CD14-positive monocyte (primary cell): ENCODE data around the gene ARFGEF2. TPM values are rescaled to one million over a fixed set of nuclear protein-coding genes. Genes with fewer than 3 reads are reported as not detected.

Source experiments
- DNase-seq, 3 donors: peaks; one replicate each; pipeline ENCODE4 v3.0.0-alpha.2; 2011 to 2022
- H2AFZ ChIP-seq: 2 replicates; pipeline ENCODE4 v1.6.0; 2012; ENCODE audit warnings: mild to moderate bottlenecking, low read depth, low read length, inconsistent platforms; ENCODE audit not compliant: insufficient read depth, poor library complexity, severe bottlenecking
- H3K27ac ChIP-seq, 2 donors: 1 replicate in 1 of 2; 2 replicates in 1 of 2; pipeline ENCODE4 v1.5.1; 2012 to 2013; ENCODE audit warnings: low read length in 2 of 2, control low read depth in 1 of 2, inconsistent platforms in 1 of 2, low read depth in 1 of 2, mild to moderate bottlenecking in 1 of 2
- H3K27me3 ChIP-seq, 2 donors: one replicate each; pipeline versions ENCODE4 v1.6.0 to v1.6.1; 2011 to 2013; ENCODE audit warnings: low read length in 2 of 2; ENCODE audit not compliant: control insufficient read depth in 2 of 2, insufficient read depth in 2 of 2
- H3K36me3 ChIP-seq, 2 donors: replicated peaks in 1 of 2; 1 replicate in 1 of 2; 2 replicates in 1 of 2; pipeline versions ENCODE4 v1.5.1 to v1.6.1; 2012 to 2013; ENCODE audit warnings: low read length in 2 of 2, control low read depth in 1 of 2, inconsistent platforms in 1 of 2, mild to moderate bottlenecking in 1 of 2; ENCODE audit not compliant: insufficient read depth in 2 of 2, control insufficient read depth in 1 of 2
- H3K4me1 ChIP-seq, 2 donors: 1 replicate in 1 of 2; 2 replicates in 1 of 2; pipeline versions ENCODE4 v1.5.1 to v1.6.1; 2012 to 2013; ENCODE audit warnings: low read length in 2 of 2, control low read depth in 1 of 2, inconsistent platforms in 1 of 2, mild to moderate bottlenecking in 1 of 2, moderate library complexity in 1 of 2; ENCODE audit not compliant: insufficient read depth in 2 of 2, control insufficient read depth in 1 of 2
- H3K4me2 ChIP-seq: replicated peaks from 2 replicates; pipeline ENCODE3; 2012; ENCODE audit warnings: low read length, moderate library complexity, mild to moderate bottlenecking; ENCODE audit not compliant: poor library complexity, severe bottlenecking; ENCODE audit errors: extremely low read depth
- H3K4me3 ChIP-seq, 3 experiments: fragments of 200-600 bp in 1 of 3; sonication (generic) in 1 of 3; replicated peaks in 1 of 3; 1 replicate in 2 of 3; 2 replicates in 1 of 3; pipeline ENCODE4 v1.5.1; 2011 to 2013; ENCODE audit warnings: low read length in 3 of 3, mild to moderate bottlenecking in 3 of 3, control low read depth in 2 of 3, low read depth in 2 of 3, inconsistent platforms in 1 of 3, moderate library complexity in 1 of 3
- H3K79me2 ChIP-seq: 2 replicates; pipeline ENCODE4 v1.6.0; 2012; ENCODE audit warnings: mild to moderate bottlenecking, control low read depth, inconsistent platforms, low read length, moderate library complexity; ENCODE audit not compliant: insufficient read depth
- H3K9ac ChIP-seq: 2 replicates; pipeline ENCODE4 v1.6.0; 2017; ENCODE audit warnings: low read length, mild to moderate bottlenecking; ENCODE audit not compliant: insufficient read depth, poor library complexity, severe bottlenecking
- H3K9me3 ChIP-seq, 2 donors: replicated peaks in 1 of 2; 1 replicate in 1 of 2; 2 replicates in 1 of 2; pipeline versions ENCODE4 v1.5.1 to v1.6.1; 2012 to 2013; ENCODE audit warnings: low read length in 2 of 2, control low read depth in 1 of 2; ENCODE audit not compliant: control insufficient read depth in 1 of 2, insufficient read depth in 1 of 2
- H4K20me1 ChIP-seq: 2 replicates; pipeline ENCODE4 v1.6.0; 2012; ENCODE audit warnings: mild to moderate bottlenecking, low read length, control low read depth, moderate library complexity; ENCODE audit not compliant: insufficient read depth
- H3K27ac Mint-ChIP-seq, 7 donors: one replicate each; pipeline ENCODE4 v1.8.0; 2020; ENCODE audit warnings: mild to moderate bottlenecking in 7 of 7, mixed read lengths in 7 of 7, moderate library complexity in 6 of 7, inconsistent platforms in 2 of 7
- H3K27me3 Mint-ChIP-seq, 3 donors: one replicate each; pipeline ENCODE4 v1.8.0; 2021 to 2022; ENCODE audit warnings: low read depth in 3 of 3, mild to moderate bottlenecking in 3 of 3, mixed read lengths in 3 of 3, moderate library complexity in 3 of 3, inconsistent platforms in 1 of 3
- H3K36me3 Mint-ChIP-seq, 2 donors: one replicate each; pipeline ENCODE4 v1.8.0; 2020; ENCODE audit warnings: mixed read lengths in 2 of 2, inconsistent platforms in 1 of 2, mild to moderate bottlenecking in 1 of 2
- H3K4me1 Mint-ChIP-seq: one replicate; pipeline ENCODE4 v1.8.0; 2020; ENCODE audit warnings: mild to moderate bottlenecking, mixed read lengths
- H3K4me3 Mint-ChIP-seq, 2 donors: one replicate each; pipeline ENCODE4 v1.8.0; 2020; ENCODE audit warnings: mild to moderate bottlenecking in 2 of 2, mixed read lengths in 2 of 2, moderate library complexity in 1 of 2
- H3K9me3 Mint-ChIP-seq, 7 donors: one replicate each; pipeline ENCODE4 v1.8.0; 2020 to 2022; ENCODE audit warnings: mixed read lengths in 7 of 7, mild to moderate bottlenecking in 6 of 7, moderate library complexity in 6 of 7, inconsistent platforms in 2 of 7
- WGBS: methylation state at CpG from one replicate; pipeline ENCODE4 v1.1.5; 2013; ENCODE audit warnings: missing lambda C conversion rate; ENCODE audit not compliant: insufficient coverage; 5-methylcytosine and 5-hydroxymethylcytosine counted together
- intact Hi-C, 2 donors: fragments of 100-400 bp; cut with micrococcal nuclease; formaldehyde crosslinking; loops; one replicate each; pipeline versions ENCODE4 v1.15.0 to v1.15.1; 2023
- polyA plus RNA-seq, 3 donors: library from polyadenylated mRNA; depleted of rRNA in 1 of 3; unstranded in 2 of 3; stranded (reverse) in 1 of 3; fragments of 300-500 nt in 2 of 3; fragments of >200 nt in 1 of 3; fragmentation: Illumina TruSeq in 2 of 3; gene quantifications; 1 replicate in 2 of 3; 2 replicates in 1 of 3; pipeline ENCODE4 v1.2.3, GENCODE V29; 2012 to 2021
- TF ChIP-seq, protein P1 (sequence below): fragments of 200-600 bp; IDR thresholded peaks from one replicate; pipeline ENCODE4 v1.8.0; 2022; ENCODE audit warnings: antibody characterized with exemption, mild to moderate bottlenecking

The ARFGEF2 gene
- polyA plus RNA-seq, 3 donors, result 4.6 to 10.9 (median 5.5) TPM

DNA sequence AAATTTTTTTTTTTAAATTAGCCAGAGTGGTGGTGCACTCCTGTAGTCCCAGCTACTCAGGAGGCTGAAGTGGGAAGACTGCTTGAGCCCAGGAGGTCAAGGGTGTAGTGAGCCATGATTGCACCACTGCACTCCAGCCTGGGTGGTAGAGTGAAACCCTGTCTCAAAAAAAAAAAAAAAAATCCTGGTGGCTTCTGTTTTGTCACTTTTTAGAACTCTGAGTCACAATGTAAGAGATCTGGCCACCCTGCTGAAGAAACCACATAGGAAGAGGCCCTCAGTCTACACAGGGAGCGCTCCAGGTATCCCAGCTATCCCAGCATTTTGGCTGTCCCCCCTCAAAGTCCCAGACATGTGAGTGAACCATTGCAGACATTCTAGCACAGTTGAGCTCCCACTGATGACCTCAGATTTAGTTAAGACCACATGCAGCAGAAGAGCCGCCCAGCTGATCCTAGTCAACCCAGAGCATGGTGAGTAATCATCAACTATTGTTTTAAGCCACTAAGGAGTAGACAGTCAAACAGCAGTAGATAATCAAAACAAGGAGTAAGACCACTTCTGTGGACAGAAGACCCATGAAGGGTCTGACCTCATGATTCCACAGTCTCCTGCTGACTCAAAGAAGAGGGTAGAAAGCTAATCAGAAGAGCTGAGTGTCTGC lies 12.7 kb upstream of the ARFGEF2 start:
- TF ChIP-seq, protein P1, sequence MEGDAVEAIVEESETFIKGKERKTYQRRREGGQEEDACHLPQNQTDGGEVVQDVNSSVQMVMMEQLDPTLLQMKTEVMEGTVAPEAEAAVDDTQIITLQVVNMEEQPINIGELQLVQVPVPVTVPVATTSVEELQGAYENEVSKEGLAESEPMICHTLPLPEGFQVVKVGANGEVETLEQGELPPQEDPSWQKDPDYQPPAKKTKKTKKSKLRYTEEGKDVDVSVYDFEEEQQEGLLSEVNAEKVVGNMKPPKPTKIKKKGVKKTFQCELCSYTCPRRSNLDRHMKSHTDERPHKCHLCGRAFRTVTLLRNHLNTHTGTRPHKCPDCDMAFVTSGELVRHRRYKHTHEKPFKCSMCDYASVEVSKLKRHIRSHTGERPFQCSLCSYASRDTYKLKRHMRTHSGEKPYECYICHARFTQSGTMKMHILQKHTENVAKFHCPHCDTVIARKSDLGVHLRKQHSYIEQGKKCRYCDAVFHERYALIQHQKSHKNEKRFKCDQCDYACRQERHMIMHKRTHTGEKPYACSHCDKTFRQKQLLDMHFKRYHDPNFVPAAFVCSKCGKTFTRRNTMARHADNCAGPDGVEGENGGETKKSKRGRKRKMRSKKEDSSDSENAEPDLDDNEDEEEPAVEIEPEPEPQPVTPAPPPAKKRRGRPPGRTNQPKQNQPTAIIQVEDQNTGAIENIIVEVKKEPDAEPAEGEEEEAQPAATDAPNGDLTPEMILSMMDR, result no peak
- peaks cover 62% of the 10 kb centered on the region for H3K4me1 Mint-ChIP-seq
- peaks cover 6 to 7% of the 10 kb centered on the region in 2 donors for H3K36me3 Mint-ChIP-seq
- peak overlapping the region in 1 of 2 donors; percentile 65 for H3K4me3 Mint-ChIP-seq
- Histone ChIP-seq H4K20me1 (no peaks in the 10 kb centered on the region), H3K4me1 (peaks cover 46 to 71% of the 10 kb centered on the region in 2 donors), H3K9me3 (peaks cover 0 to 6% of the 10 kb centered on the region in 2 donors), H3K36me3 (no peaks in the 10 kb centered on the region), H3K9ac (no peak overlapping the region), H2AFZ (no peak overlapping the region), H3K27me3 (no peaks in the 10 kb centered on the region), H3K4me3 (peak overlapping the region in 1 of 3 experiments; percentile 6), H3K79me2 (no peaks in the 10 kb centered on the region), H3K27ac (peak overlapping the region; percentile 43 to 90), H3K4me2 (peak overlapping the region; percentile 4)
- peak overlapping the region; percentile 94 to 100 (median 98) for H3K27ac Mint-ChIP-seq
- peaks cover 2 to 9% (median 6%) of the 10 kb centered on the region in 7 donors for H3K9me3 Mint-ChIP-seq
- 67% methylated on average over 1 of the region's 2 CpGs for WGBS
- intact Hi-C loops, result loop anchor here in 1 of 2 donors (2.0 to 5.0 kb wide), 3 partner anchors 14 to 196 kb away; no protein-coding TSS in a partner anchor
- H3K27me3 Mint-ChIP-seq, result peaks cover 0 to 6% (median 4%) of the 10 kb centered on the region in 3 donors
- DNase-seq, result peak; percentile 56 to 75 (median 59)

DNA sequence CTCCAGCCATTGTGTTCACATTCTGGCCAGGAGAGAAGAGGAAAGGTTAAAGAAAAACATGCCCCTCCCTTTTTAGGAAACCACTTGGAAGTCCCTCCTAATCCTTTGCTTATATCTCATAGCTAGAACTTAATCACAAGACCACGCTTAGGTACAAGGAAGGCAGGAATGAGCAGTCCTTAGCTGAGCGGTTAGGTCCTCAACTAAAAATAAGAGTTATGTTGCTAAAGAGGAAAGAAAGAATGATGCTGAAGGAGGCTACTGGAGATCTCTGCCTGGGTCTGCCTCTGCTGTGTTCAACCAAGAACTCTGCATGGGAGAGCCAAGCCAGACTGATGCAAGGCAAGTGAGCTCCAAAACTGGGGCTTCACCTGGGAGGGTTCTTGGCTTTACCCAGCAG lies 11.6 kb upstream of the ARFGEF2 start:
- H3K9me3 ChIP-seq, result peaks cover 0 to 6% of the 10 kb centered on the region in 2 donors
- H2AFZ ChIP-seq, result no peak overlapping the region
- WGBS, result 90% methylated on average over 1 of the region's 2 CpGs
- H3K4me3 Mint-ChIP-seq, result no peak overlapping the region
- H3K4me1 ChIP-seq, result peaks cover 42 to 66% of the 10 kb centered on the region in 2 donors
- peaks cover 0 to 6% (median 3%) of the 10 kb centered on the region in 3 donors for H3K27me3 Mint-ChIP-seq
- H3K4me1 Mint-ChIP-seq, result peaks cover 55% of the 10 kb centered on the region
- H3K27me3 ChIP-seq, result no peaks in the 10 kb centered on the region
- peak overlapping the region; percentile 91 to 100 (median 97) for H3K27ac Mint-ChIP-seq
- DNase-seq, result no peak
- no peak overlapping the region for H3K9ac ChIP-seq
- peak overlapping the region; percentile 80 to 90 for H3K27ac ChIP-seq
- peak overlapping the region in 1 of 3 experiments; percentile 44 for H3K4me3 ChIP-seq
- H3K9me3 Mint-ChIP-seq, result peaks cover 2 to 9% (median 6%) of the 10 kb centered on the region in 7 donors
- peaks cover 6 to 7% of the 10 kb centered on the region in 2 donors for H3K36me3 Mint-ChIP-seq
- no peaks in the 10 kb centered on the region for H3K79me2 ChIP-seq
- H3K4me2 ChIP-seq, result peak overlapping the region; percentile 49
- intact Hi-C loops, result loop anchor here in 1 of 2 donors (2.0 to 5.0 kb wide), 3 partner anchors 13 to 198 kb away; no protein-coding TSS in a partner anchor
- no peaks in the 10 kb centered on the region for H4K20me1 ChIP-seq
- no peaks in the 10 kb centered on the region for H3K36me3 ChIP-seq
- TF ChIP-seq, protein P1, result no peak
